ENCODE data around the gene SGPP1. TPM values are rescaled to one million over a fixed set of nuclear protein-coding genes. Genes with fewer than 3 reads are reported as not detected.
"Not testable (repeated sequence)": the region's sequence is repeated elsewhere in the genome, so short reads cannot be mapped to it uniquely, and the experiment has no call there.

Gene SGPP1
- total RNA-seq, 1 donor from 2014 or later: 8.2 TPM

DNA sequence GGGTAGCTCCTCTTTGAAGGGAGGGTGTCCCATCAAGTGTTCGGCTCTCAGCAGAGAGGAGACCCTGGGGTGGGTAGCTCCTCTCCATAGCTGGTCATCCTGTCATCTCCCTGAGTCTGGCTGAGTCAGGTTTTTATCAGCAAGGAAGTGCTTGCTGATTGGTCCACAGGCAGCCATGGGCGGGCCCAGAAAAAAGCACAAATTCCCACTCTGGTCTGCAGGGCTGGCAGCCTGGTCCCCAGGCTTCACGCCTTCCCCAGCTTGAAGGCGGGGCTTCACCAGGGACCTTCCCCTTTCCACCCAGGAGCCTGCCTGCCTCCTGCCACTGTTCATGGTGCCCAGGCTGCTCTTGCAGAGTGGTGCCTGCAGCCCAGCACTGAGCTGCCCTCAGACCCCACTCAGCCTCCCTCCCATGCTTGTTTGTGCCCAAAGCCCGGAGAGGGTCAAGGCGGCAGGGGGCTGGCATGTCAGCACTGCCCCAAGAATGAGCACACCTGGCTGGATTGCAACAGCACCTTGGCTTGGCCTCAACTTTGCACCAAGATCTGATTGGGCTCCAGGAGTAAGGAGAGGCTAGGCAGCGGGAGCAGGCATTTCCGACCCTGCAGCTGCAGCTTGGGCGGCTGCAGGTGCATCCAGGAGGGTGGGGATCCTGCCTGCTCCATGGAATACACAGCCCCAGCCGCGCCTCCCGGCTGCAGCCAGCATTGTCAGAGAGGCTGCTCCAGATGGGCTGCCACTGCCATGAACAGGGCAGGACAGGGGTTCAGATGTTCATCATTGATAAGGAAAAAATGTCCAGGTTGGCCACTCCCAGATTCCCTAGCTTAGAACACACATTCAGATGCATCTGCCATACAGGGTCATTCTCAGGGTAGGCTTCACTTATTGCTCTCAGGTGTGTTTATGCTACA lies 64.2 kb downstream of the SGPP1 start:
- no peaks in the 10 kb centered on the region for H3K4me1 Mint-ChIP-seq (ENCODE audit: unreplicated experiment)
- DNase-seq (ENCODE audit: extremely low spot score, unreplicated experiment): no peak
- peaks cover 4% of the 10 kb centered on the region for H3K9me3 Mint-ChIP-seq
- peaks cover 4% of the 10 kb centered on the region for H3K36me3 Mint-ChIP-seq
- H3K27ac Mint-ChIP-seq: peak overlapping the region; percentile 72
- no peak for TF ChIP-seq CTCF (conservative IDR thresholded peaks at IDR 0.05)
- H3K27me3 Mint-ChIP-seq: no peaks in the 10 kb centered on the region
- no peak overlapping the region for H3K4me3 Mint-ChIP-seq

DNA sequence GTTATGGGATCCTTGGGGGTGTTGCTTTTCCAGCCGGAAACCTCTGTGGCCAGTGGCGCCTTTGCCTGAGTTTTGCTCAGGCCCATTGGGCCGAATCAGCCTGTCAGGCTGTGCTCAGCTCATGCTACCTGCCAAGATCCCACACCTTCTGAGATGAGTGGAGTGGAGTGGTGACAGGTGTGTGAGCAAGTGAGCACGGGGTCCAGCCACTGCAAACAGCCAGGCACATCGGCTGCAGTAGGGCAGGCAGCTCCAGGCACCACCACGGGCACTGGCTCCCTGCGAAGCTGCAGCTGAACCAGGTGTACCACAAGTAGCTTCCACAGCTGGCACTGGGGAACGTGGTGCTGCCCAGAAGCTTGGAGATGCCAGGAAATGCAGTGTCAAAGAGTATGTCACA lies 65.1 kb downstream of the SGPP1 start:
- no peak for TF ChIP-seq CTCF (conservative IDR thresholded peaks at IDR 0.05)
- no peak for DNase-seq (ENCODE audit: extremely low spot score, unreplicated experiment)
- no peak overlapping the region for H3K4me3 Mint-ChIP-seq
- no peak overlapping the region for H3K27ac Mint-ChIP-seq
- no peaks in the 10 kb centered on the region for H3K4me1 Mint-ChIP-seq (ENCODE audit: unreplicated experiment)
- peaks cover 4% of the 10 kb centered on the region for H3K36me3 Mint-ChIP-seq
- H3K27me3 Mint-ChIP-seq: no peaks in the 10 kb centered on the region
- peaks cover 4% of the 10 kb centered on the region for H3K9me3 Mint-ChIP-seq

GRCh38 chr14:63661881-63662280 lies 66.0 kb downstream of the SGPP1 start:
- H3K9me3 Mint-ChIP-seq; H3K4me3 Mint-ChIP-seq; H3K4me1 Mint-ChIP-seq (ENCODE audit: unreplicated experiment); H3K36me3 Mint-ChIP-seq; H3K27ac Mint-ChIP-seq; H3K27me3 Mint-ChIP-seq; DNase-seq (ENCODE audit: extremely low spot score, unreplicated experiment): not testable (repeated sequence)

- no peaks in the 10 kb centered on the region for H3K27me3 Mint-ChIP-seq
- H3K4me3 Mint-ChIP-seq: no peak overlapping the region
- H3K9me3 Mint-ChIP-seq: peaks cover 1% of the 10 kb centered on the region
- no peak for TF ChIP-seq CTCF (conservative IDR thresholded peaks at IDR 0.05)
- peaks cover 10% of the 10 kb centered on the region for H3K4me1 Mint-ChIP-seq (ENCODE audit: unreplicated experiment)
- DNase-seq (ENCODE audit: extremely low spot score, unreplicated experiment): no peak
- peak overlapping the region; percentile 42 for H3K27ac Mint-ChIP-seq
- peaks cover 4% of the 10 kb centered on the region for H3K36me3 Mint-ChIP-seq
These were observed 68.1 kb downstream of the SGPP1 start for GRCh38 chr14:63659726-63660125.

DNA sequence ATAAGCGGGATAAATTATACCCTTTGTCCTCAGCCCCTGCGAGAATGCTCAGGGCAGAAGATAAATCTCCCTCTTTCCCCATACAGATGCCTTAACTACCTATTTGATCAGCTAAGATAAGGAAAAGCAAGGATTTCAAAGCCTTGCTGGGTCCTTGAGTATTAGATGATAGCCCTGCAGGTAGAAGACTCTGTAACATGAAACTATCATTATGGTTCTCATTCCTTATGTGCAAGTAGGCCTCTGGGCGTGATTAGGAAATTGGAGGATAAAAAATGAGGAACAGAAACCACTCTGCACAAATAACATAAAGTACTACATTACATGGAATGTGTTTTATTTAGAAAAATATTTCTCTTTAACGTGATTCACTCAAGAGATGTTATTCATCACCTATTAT lies 71.7 kb downstream of the SGPP1 start:
- peaks cover 7% of the 10 kb centered on the region for H3K36me3 Mint-ChIP-seq
- no peak for TF ChIP-seq CTCF (conservative IDR thresholded peaks at IDR 0.05)
- H3K27ac Mint-ChIP-seq: peak overlapping the region; percentile 42
- H3K9me3 Mint-ChIP-seq: no peaks in the 10 kb centered on the region
- H3K4me1 Mint-ChIP-seq (ENCODE audit: unreplicated experiment): peaks cover 10% of the 10 kb centered on the region
- DNase-seq (ENCODE audit: extremely low spot score, unreplicated experiment): no peak
- no peaks in the 10 kb centered on the region for H3K27me3 Mint-ChIP-seq
- peak overlapping the region; percentile 37 for H3K4me3 Mint-ChIP-seq

DNA sequence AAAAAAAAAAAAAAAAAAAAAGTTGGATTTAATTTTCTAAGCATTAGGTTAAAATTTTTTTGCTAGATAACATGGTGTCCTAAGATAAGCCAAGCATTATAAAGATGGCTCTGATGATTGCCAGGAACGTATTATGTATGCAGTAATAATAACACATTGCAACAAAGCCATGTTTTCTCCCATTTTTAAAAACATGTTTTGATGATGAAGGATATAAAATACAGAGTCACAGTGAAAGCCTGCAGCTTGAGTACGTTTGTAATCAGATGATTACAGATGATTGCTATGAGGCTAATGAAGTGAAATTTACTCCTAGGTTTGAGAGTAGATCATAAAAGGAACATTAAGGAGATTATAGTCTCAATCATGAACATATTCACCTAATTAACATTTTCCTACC lies 72.9 kb downstream of the SGPP1 start:
- H3K36me3 Mint-ChIP-seq: peaks cover 7% of the 10 kb centered on the region
- no peak overlapping the region for H3K27ac Mint-ChIP-seq
- H3K4me1 Mint-ChIP-seq (ENCODE audit: unreplicated experiment): peaks cover 10% of the 10 kb centered on the region
- no peak for TF ChIP-seq CTCF (conservative IDR thresholded peaks at IDR 0.05)
- DNase-seq (ENCODE audit: extremely low spot score, unreplicated experiment): no peak
- H3K4me3 Mint-ChIP-seq: no peak overlapping the region
- H3K9me3 Mint-ChIP-seq: no peaks in the 10 kb centered on the region
- H3K27me3 Mint-ChIP-seq: no peaks in the 10 kb centered on the region
